NT2/D1 (cell line): ENCODE measurements around the gene UBE2G1.

Source experiments
- YY1 ChIP-seq: IDR thresholded peaks from 2 replicates; pipeline ENCODE4 v1.6.1; 2011; ENCODE audit not compliant: insufficient read length, insufficient read depth
- ZNF274 ChIP-seq: IDR thresholded peaks from 2 replicates; pipeline ENCODE4 v1.6.1; 2011; ENCODE audit warnings: mild to moderate bottlenecking, low read depth, low read length

- TF ChIP-seq YY1 (peak; percentile 66), ZNF274 (no peak)
These were observed 102.9 kb downstream of the UBE2G1 start, which contains the start of gene ANKFY1 for GRCh38 chr17:4263282-4264215.
